Activated naive CD8-positive, alpha-beta T cell treated with anti-CD3 and anti-CD28 coated beads, Interleukin-2, amount 10 ng/mL, durations not matched to agents 7 days and 5 days (primary cell): ENCODE measurements around the gene RSRC2. TPM values are rescaled to one million over a fixed set of nuclear protein-coding genes. Genes with fewer than 3 reads are reported as not detected.
A peak's percentile ranks its signal among the peaks of the same experiment; 100 is the strongest.
"Not testable (repeated sequence)": the region's sequence is repeated elsewhere in the genome, so short reads cannot be mapped to it uniquely, and the experiment has no call there.

Experiments
- ATAC-seq: fragments of 150-1000 bp; cut with Tn5 transposase; one replicate; pipeline ENCODE4 v1.10.0; 2021; ENCODE audit warnings: low read depth, moderate library complexity
- POLR2A ChIA-PET: fragments of 350-600 bp; sonication (Branson Sonifier 250); formaldehyde crosslinking; loops from one replicate; lab custom pipeline; 2021; ENCODE audit warnings: antibody characterized with exemption; lab: Charles Lee
- DNase-seq: peaks from one replicate; pipeline ENCODE4 v3.0.0; 2021
- H3K27ac Mint-ChIP-seq: one replicate; pipeline ENCODE4 v1.8.0; 2022; ENCODE audit warnings: mild to moderate bottlenecking, mixed read lengths
- H3K27me3 Mint-ChIP-seq: one replicate; pipeline ENCODE4 v1.8.0; 2022; ENCODE audit warnings: mild to moderate bottlenecking, moderate library complexity, mixed read lengths
- H3K36me3 Mint-ChIP-seq: one replicate; pipeline ENCODE4 v1.8.0; 2021; ENCODE audit warnings: mild to moderate bottlenecking, mixed read lengths
- H3K4me1 Mint-ChIP-seq: one replicate; pipeline ENCODE4 v1.8.0; 2021; ENCODE audit warnings: mixed read lengths
- H3K4me3 Mint-ChIP-seq: one replicate; pipeline ENCODE4 v1.8.0; 2022; ENCODE audit warnings: mild to moderate bottlenecking, moderate library complexity, mixed read lengths
- H3K9me3 Mint-ChIP-seq: one replicate; pipeline ENCODE4 v1.8.0; 2021; ENCODE audit warnings: mixed read lengths
- total RNA-seq, 2 experiments: library from RNA; stranded (reverse); gene quantifications; one replicate each; pipeline ENCODE4 v1.2.3, GENCODE V29; 2021

RSRC2 gene, protein sequence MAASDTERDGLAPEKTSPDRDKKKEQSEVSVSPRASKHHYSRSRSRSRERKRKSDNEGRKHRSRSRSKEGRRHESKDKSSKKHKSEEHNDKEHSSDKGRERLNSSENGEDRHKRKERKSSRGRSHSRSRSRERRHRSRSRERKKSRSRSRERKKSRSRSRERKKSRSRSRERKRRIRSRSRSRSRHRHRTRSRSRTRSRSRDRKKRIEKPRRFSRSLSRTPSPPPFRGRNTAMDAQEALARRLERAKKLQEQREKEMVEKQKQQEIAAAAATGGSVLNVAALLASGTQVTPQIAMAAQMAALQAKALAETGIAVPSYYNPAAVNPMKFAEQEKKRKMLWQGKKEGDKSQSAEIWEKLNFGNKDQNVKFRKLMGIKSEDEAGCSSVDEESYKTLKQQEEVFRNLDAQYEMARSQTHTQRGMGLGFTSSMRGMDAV
- total RNA-seq, result 100 to 1,000 TPM; 108 to 115 TPM

DNA sequence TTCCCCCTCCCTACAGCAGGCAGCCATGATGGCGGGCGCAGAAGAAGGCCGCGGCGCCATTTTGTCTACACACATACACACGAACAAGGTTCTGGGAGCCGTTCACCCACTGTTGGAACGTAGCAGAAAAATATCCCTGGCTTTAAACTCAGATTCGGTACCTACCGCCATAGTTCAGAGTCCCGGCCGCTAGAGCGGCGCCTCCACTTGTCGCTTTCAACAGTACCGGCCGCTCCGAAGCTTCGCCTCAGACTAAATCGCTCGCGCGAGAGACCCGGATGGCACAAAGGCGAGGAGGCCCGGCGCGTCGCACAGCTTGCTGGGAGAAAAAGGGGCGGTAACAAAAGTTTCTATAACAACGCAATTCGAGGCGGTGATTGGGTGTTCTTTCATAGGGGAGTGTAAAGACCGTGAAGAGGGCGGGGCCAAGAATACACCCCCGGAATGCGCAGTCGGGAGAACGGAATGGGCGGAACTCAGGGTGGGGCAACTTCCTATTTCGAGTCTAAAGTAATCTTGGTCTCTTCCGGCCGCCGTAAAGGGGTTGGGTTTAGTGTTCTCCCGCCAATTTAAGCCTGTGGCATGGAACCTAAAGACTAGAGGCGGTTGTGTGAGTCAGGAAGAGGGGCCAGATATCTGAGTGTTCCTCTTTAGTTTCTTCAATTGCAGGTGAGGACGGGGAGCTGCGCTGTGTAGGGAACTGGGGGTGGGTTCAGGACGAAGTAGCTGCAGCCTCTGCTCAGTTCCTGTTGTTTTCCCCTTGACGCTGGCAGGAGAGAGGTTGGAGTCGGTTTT lies at the start of gene RSRC2, which contains the start of gene KNTC1:
RSRC2 (minus strand) TSS at position 254 of the 795 bp plus-strand sequence; CDS start at position 171, 83 bp downstream.
KNTC1 (plus strand) TSS at position 567 of the 795 bp plus-strand sequence. CDS start 2,815 bp downstream, outside the sequence.
- no peak within 1 kb of the TSS for H3K4me3 Mint-ChIP-seq
- DNase-seq (peak; percentile 91), ATAC-seq (peak; percentile 91)
- POLR2A ChIA-PET, result interaction anchor here (0.6 to 6.4 kb wide), 20 partner anchors 8 to 1075 kb away, joined by 3 to 145 read pairs (median 3); partner anchors contain the start of genes DDX55, DENR, DIABLO and MPHOSPH9
- H3K4me1 Mint-ChIP-seq, result peaks cover 34% of the 10 kb centered on the region
- H3K27ac Mint-ChIP-seq, result no peak within 1 kb of the TSS
- H3K36me3 Mint-ChIP-seq, result peaks cover 25% of the 10 kb centered on the region
- H3K27me3 Mint-ChIP-seq, result no peaks in the 10 kb centered on the region
- no peaks in the 10 kb centered on the region for H3K9me3 Mint-ChIP-seq

DNA sequence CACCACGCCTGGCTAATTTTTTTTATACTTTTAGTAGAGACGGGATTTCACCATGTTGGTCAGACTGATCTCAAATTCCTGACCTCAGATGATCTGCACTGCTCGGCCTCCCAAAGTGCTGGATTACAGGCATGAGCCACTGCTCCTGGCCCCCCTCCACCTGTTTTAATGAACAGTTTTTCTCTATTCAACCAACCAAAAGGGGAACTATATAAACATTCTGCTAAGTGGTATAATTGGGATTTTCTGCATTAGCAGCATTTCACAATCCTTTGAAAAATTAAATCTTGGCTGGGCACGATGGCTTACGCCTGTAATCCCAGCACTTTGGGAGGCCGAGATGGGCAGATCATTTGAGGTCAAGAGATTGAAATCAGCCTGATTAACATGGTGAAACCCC lies 45.1 kb upstream of the RSRC2 start:
- DNase-seq (no peak), ATAC-seq (no peak)
- Mint-ChIP-seq H3K4me1 (no peaks in the 10 kb centered on the region), H3K27me3 (no peaks in the 10 kb centered on the region), H3K9me3 (no peaks in the 10 kb centered on the region), H3K27ac (no peak overlapping the region), H3K4me3 (no peak overlapping the region), H3K36me3 (peaks cover 20% of the 10 kb centered on the region)
- POLR2A ChIA-PET, result no interaction called here

DNA sequence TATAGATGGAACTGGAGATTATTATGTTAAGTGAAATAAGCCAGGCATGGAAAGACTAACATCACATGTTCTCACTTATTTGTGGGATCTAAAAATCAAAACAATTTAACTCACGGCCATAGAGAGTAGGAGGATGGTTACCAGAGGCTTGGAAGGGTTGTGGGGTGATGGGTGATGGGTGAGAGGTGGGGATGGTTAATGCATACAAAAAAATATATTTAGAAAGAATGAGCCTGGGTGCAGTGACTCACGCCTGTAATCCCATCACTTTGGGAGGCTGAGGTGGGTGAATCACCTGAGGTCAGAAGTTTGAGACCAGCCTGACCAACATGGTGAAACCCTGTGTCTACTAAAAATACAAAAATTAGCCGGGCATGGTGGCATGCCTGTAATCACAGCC lies 43.3 kb upstream of the RSRC2 start:
- H3K27me3 Mint-ChIP-seq, H3K27ac Mint-ChIP-seq, H3K4me1 Mint-ChIP-seq: not testable (repeated sequence)

DNA sequence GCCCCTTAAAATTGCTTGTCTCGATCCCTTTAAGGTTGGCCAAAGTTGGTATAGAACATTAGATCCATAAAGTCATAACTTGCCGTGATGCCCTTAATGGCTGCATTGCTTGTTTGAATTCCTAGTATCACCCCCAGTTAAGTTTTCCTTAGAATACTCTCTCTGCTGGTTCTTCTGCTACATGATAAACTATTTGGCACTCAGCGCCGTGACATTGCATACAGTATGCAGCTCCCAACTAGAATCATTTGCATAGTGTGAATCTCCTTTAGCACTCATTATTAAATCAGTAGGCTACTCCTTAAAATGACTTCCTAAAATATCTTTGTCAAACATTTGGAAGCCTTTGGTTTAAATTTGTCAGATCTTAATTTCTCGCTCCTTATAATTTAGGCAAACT lies 42.6 kb upstream of the RSRC2 start:
- Mint-ChIP-seq H3K4me1 (no peaks in the 10 kb centered on the region), H3K27me3 (no peaks in the 10 kb centered on the region), H3K27ac (no peak overlapping the region), H3K36me3 (peaks cover 14% of the 10 kb centered on the region), H3K9me3 (no peaks in the 10 kb centered on the region), H3K4me3 (no peak overlapping the region)
- POLR2A ChIA-PET, result no interaction called here
- ATAC-seq, result no peak
- DNase-seq, result no peak

More for the DNA sequence above, 43.3 kb upstream of the RSRC2 start:
- peaks cover 14% of the 10 kb centered on the region for H3K36me3 Mint-ChIP-seq
- H3K9me3 Mint-ChIP-seq, ATAC-seq, POLR2A ChIA-PET, DNase-seq, H3K4me3 Mint-ChIP-seq: not testable (repeated sequence)

DNA sequence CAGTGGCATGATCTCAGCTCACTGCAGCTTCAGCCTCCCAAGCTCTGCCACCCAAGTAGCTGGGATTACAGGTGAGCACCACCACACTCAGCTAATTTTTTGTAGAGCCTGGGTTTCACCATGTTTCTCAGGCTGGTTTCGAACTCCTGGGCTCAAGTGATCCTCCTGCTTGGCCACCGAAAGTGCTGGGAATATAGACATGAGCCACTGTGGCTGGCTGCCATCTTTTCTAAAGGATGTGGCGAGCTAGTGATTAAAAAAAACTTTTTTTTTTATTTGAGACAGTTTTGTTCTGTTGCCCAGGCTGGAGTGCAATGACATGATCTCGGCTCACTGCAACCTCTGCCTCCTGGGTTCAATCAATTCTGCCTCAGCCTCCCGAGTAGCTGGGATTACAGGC lies 40.1 kb upstream of the RSRC2 start:
- ATAC-seq, H3K27me3 Mint-ChIP-seq, H3K9me3 Mint-ChIP-seq, H3K27ac Mint-ChIP-seq, H3K4me3 Mint-ChIP-seq, POLR2A ChIA-PET, H3K4me1 Mint-ChIP-seq, DNase-seq: not testable (repeated sequence)
- H3K36me3 Mint-ChIP-seq, result peaks cover 18% of the 10 kb centered on the region

DNA sequence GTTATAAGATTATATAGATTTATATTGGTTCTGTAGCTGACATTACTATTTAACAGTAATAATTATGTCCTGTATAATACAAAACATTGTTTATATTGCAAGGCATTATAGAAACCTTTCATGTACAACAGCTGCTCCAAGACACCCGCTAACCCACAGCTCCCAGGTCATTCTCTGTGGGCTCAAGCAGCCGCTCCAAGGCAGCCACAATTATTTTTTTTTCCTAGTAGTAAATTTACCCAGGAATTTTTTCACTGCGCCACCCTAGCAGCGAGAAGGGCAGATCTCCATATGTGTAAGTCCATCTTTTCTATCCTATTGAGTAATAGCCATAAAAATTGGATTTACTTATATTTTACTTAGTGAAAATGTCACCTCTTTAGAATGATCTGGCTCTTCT lies 36.6 kb upstream of the RSRC2 start:
- POLR2A ChIA-PET, result no interaction called here
- Mint-ChIP-seq H3K4me1 (no peaks in the 10 kb centered on the region), H3K27me3 (no peaks in the 10 kb centered on the region), H3K27ac (no peak overlapping the region), H3K9me3 (no peaks in the 10 kb centered on the region), H3K36me3 (peaks cover 18% of the 10 kb centered on the region), H3K4me3 (no peak overlapping the region)
- ATAC-seq (no peak), DNase-seq (no peak)

DNA sequence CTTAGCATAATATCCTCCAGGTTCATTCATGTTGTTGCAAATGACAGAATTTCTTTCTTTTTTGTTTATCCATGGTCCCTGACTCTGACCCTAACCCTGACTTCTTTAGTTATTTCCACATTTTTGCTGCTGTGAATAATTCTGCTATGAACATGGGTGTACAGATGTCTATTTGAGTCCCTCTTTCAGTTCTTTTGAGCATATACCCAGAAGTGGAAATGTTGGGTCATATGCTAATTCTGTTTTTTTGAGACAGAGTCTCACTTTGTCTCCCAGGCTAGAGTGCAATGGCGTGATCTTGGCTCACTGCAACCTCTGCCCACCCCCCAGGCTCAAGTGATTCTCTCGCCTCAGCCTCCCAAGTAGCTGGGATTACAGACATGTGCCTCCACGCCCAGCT lies 33.4 kb upstream of the RSRC2 start:
- Mint-ChIP-seq H3K4me3 (no peak overlapping the region), H3K36me3 (peaks cover 34% of the 10 kb centered on the region), H3K27ac (no peak overlapping the region), H3K27me3 (no peaks in the 10 kb centered on the region), H3K4me1 (no peaks in the 10 kb centered on the region), H3K9me3 (no peaks in the 10 kb centered on the region)
- DNase-seq, result no peak
- no peak for ATAC-seq
- POLR2A ChIA-PET, result no interaction called here

DNA sequence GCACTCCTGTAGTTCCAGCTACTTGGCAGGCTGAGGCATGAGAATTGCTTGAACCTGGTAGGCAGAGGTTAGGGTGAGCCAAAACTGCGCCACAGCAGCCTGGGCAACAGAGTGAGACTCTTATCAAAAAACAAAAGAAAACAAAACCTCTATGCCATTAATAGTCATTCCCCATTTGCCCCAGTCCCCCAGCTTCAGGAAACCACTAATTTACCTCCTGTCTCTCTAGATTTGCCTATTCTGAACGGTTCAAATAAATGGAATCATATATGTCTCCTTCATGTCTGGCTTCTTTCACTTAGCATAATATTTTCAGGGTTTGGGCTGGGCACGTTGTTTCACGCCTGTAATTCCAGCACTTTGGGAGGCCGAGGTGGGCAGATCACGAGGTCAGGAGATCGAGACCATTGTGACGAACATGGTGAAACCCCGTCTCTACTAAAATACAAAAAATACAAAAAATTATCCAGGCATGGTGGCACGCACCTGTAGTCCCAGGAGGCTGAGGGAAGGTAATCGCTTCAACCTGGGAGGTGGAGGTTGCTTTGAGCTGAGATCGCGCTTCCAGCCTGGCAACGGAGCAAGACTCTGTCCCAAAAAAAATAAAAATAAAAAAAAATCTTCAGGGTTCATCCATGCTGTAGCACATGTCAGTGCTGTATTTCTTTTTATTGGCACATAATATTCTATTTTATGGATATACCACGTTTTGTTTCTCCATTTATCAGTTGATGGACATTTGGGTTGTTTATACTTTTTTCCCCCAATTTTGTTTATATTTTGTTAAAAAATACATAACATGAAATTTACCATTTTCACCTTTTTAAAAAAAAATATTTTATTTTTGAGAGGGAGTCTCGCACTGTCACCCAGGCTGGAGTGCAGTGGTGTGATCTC lies 32.3 kb upstream of the RSRC2 start:
- H3K36me3 Mint-ChIP-seq, result peaks cover 33% of the 10 kb centered on the region
- H3K9me3 Mint-ChIP-seq, result no peaks in the 10 kb centered on the region
- no peak overlapping the region for H3K27ac Mint-ChIP-seq
- H3K27me3 Mint-ChIP-seq, result no peaks in the 10 kb centered on the region
- no peaks in the 10 kb centered on the region for H3K4me1 Mint-ChIP-seq
- DNase-seq, result no peak
- no peak overlapping the region for H3K4me3 Mint-ChIP-seq
- POLR2A ChIA-PET, result no interaction called here
- ATAC-seq, result no peak

DNA sequence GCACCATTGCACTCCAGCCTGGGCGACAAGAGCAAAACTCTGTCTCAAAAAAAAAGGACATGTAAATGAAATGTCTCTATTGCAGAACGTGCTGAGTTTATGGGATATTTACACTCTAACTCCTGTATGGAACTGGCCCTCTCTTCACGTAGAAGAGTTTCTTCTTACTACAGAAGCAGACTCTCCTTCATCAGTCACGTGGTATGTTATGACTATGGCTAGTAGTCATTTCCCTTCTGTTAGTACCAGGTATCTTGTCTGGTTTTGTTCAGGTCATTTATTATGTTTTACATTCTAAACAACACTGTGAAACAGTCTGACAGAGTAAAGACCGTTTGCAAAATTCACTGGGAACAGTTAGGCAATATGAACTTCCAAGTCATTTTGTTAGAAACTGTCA lies 20.6 kb upstream of the RSRC2 start:
- Mint-ChIP-seq H3K4me3 (no peak overlapping the region), H3K27me3 (no peaks in the 10 kb centered on the region), H3K27ac (no peak overlapping the region), H3K4me1 (no peaks in the 10 kb centered on the region), H3K36me3 (peaks cover 36% of the 10 kb centered on the region), H3K9me3 (no peaks in the 10 kb centered on the region)
- ATAC-seq (no peak), DNase-seq (no peak)
- POLR2A ChIA-PET, result no interaction called here

DNA sequence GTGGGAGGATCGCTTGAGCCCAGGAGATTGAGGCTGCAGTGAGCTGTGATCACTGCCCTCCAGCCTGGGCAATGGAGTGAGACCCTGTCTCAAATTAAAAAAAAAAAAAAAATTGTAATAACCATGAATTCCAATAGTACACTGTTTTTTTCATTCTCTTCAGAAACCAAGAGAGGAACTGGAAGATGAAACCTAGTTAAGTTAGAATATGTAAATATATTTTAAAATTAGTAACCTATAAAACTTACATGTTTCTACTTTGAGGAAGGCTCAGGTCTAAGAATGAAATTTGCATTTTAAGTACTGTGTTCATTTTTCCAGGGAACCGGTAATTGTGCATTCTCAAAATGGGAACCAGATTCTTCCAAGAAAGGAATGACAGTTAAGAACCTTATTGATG lies 19.1 kb upstream of the RSRC2 start:
- Mint-ChIP-seq H3K36me3 (peaks cover 33% of the 10 kb centered on the region), H3K27ac (no peak overlapping the region), H3K4me3 (no peak overlapping the region), H3K27me3 (no peaks in the 10 kb centered on the region), H3K4me1 (peaks cover 1% of the 10 kb centered on the region), H3K9me3 (no peaks in the 10 kb centered on the region)
- ATAC-seq, result no peak
- DNase-seq, result no peak
- POLR2A ChIA-PET, result no interaction called here

DNA sequence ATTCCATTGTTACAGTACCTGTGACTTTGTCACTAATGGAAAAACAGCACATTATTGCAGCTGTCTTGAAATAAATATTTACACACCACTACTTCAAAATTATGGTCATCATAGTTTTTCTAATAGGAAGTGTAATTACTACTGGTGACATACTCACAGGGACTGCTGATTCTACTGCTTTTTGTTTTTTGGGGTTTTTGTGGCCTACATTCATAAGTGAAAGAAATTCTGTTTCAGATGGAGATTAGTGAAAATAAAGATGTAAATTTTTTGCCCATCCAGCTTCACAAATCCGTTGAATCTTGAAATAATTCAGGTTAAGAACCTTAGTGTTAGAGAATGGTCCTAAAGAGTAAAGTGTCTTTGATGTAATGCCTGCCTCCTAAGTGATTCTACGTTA lies 17.8 kb upstream of the RSRC2 start:
- Mint-ChIP-seq H3K27me3 (no peaks in the 10 kb centered on the region), H3K4me3 (no peak overlapping the region), H3K9me3 (no peaks in the 10 kb centered on the region), H3K36me3 (peaks cover 25% of the 10 kb centered on the region), H3K27ac (no peak overlapping the region), H3K4me1 (peaks cover 1% of the 10 kb centered on the region)
- POLR2A ChIA-PET, result no interaction called here
- DNase-seq (no peak), ATAC-seq (no peak)

DNA sequence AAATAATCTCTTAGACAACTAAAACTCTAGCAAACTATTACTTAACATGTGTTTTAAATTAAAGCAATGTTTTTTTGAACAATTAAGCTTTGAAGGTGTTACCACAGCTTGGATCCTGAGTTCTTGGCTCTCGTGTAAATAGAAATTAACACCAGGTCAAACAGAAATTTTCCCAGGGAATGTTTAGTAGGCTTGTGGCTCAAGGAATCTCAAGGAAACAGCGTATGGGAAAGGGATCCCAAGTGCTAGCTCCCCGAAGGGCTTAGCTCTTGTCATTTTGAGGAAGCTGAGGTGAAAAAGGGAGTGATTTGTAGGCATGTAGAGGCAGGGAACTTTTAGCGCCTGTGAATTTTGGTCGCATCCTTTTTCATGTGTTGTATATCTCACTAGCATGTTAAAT lies 11.8 kb upstream of the RSRC2 start:
- Mint-ChIP-seq H3K4me1 (peaks cover 8% of the 10 kb centered on the region), H3K27ac (no peak overlapping the region), H3K4me3 (no peak overlapping the region), H3K9me3 (no peaks in the 10 kb centered on the region), H3K27me3 (no peaks in the 10 kb centered on the region), H3K36me3 (peaks cover 24% of the 10 kb centered on the region)
- no peak for DNase-seq
- no peak for ATAC-seq
- POLR2A ChIA-PET, result interaction anchor here (0.5 to 2.6 kb wide), 2 partner anchors 12 to 920 kb away, joined by 4 to 17 read pairs; partner anchors contain the start of genes KNTC1 and RSRC2

DNA sequence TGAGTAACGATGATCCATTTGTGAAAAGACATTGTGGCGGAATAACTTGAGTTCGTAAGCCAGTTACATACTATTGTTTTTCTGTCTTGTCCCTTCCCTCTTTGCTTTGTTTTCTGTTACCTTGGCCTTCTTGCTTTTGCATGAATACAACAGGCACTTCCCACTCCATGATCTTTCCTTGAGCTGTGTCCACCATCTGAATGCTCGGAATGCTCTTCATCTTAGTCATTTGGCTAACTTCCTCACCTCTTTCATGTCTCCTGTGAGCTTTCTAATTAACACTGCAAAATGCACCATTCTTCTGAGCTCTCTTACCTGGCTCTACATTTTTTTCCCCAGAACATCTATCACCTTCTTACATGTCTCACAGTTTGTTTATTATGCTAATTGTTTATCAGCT lies 10.3 kb upstream of the RSRC2 start:
- no peaks in the 10 kb centered on the region for H3K9me3 Mint-ChIP-seq
- ATAC-seq (no peak), DNase-seq (no peak)
- POLR2A ChIA-PET, result interaction anchor here (0.6 to 2.6 kb wide), 3 partner anchors 10 to 542 kb away, joined by 3 to 17 read pairs (median 3); partner anchors contain the start of genes KNTC1 and RSRC2
- H3K4me3 Mint-ChIP-seq, result no peak overlapping the region
- H3K36me3 Mint-ChIP-seq, result peaks cover 19% of the 10 kb centered on the region
- peaks cover 10% of the 10 kb centered on the region for H3K4me1 Mint-ChIP-seq
- H3K27ac Mint-ChIP-seq, result no peak overlapping the region
- no peaks in the 10 kb centered on the region for H3K27me3 Mint-ChIP-seq
